ENCODE measurements around the gene MTFP1.

Gene MTFP1

DNA sequence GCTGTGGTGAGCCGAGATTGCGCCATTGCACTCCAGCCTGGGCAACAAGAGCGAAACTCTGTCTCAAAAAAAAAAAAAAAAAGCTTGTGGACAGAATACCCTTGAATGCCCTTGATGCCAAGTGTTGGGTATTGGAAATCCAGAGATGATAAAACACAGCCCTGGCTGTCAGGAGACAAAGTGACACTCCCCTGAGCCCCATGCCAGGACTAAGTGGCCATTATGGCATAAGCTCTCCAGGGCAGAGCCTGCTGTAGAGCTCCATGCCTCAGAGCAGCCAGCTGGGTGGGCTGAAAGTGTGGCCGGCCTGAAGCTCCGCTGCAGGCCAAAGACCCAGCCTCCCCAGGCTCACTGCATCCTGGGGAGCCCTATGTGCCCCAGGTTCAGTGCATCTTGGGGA is 43.2 kb upstream of the MTFP1 start:
- Histone ChIP-seq H3K9me2 (replicated peaks; ENCODE audit: insufficient read depth, low read length) (no peaks in the 10 kb centered on the region), H3K4me3 (ENCODE audit: insufficient read depth, low read length, poor library complexity, severe bottlenecking) (no peak overlapping the region), H3F3A (ENCODE audit: insufficient read depth) (no peaks in the 10 kb centered on the region), H4K20me1 (ENCODE audit: low read depth, low read length) (no peaks in the 10 kb centered on the region), H3K9me3 (ENCODE audit: insufficient read depth, low read length) (no peaks in the 10 kb centered on the region), H3K27me3 (ENCODE audit: low read length) (no peaks in the 10 kb centered on the region), H3K79me2 (ENCODE audit: insufficient read depth, low read length) (no peaks in the 10 kb centered on the region), H3K4me2 (ENCODE audit: low read depth, low read length, poor library complexity, severe bottlenecking) (no peak overlapping the region), H3K36me3 (ENCODE audit: low read length) (no peaks in the 10 kb centered on the region), H3K27ac (ENCODE audit: low read depth, low read length) (no peak overlapping the region), H3K9ac (ENCODE audit: low read length) (no peak overlapping the region), H2AFZ (ENCODE audit: low read depth, low read length, severe bottlenecking) (no peak overlapping the region)
- TF ChIP-seq EZH2phosphoT487 (conservative IDR thresholded peaks at IDR 0.05; ENCODE audit: low read length), result no peak
- TF ChIP-seq, protein P1, sequence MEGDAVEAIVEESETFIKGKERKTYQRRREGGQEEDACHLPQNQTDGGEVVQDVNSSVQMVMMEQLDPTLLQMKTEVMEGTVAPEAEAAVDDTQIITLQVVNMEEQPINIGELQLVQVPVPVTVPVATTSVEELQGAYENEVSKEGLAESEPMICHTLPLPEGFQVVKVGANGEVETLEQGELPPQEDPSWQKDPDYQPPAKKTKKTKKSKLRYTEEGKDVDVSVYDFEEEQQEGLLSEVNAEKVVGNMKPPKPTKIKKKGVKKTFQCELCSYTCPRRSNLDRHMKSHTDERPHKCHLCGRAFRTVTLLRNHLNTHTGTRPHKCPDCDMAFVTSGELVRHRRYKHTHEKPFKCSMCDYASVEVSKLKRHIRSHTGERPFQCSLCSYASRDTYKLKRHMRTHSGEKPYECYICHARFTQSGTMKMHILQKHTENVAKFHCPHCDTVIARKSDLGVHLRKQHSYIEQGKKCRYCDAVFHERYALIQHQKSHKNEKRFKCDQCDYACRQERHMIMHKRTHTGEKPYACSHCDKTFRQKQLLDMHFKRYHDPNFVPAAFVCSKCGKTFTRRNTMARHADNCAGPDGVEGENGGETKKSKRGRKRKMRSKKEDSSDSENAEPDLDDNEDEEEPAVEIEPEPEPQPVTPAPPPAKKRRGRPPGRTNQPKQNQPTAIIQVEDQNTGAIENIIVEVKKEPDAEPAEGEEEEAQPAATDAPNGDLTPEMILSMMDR (IDR thresholded peaks at IDR 0.05; ENCODE audit: insufficient read depth, low read length, poor library complexity, severe bottlenecking), result no peak

DNA sequence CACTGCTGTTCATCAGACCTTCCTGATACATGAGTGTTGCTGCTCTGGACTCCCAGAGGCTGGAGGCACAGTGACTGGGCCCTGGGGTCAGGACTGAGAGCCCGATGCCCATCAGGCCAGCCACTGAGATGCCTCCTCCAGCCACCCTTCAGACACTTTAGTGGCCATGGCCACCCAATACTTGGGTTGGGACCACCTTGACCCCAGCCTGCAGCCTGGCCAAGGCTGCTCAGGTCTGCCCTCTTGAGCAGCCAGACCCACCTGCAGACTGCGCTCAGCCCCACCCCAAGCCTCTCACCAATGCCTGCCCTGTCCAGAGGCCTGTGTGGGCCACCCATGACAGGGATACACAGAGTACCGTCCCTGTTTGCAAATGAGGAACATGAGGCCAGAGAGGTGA is 42.5 kb upstream of the MTFP1 start:
- Histone ChIP-seq H3K9me2 (replicated peaks; ENCODE audit: insufficient read depth, low read length) (no peaks in the 10 kb centered on the region), H3F3A (ENCODE audit: insufficient read depth) (no peaks in the 10 kb centered on the region), H3K79me2 (ENCODE audit: insufficient read depth, low read length) (no peaks in the 10 kb centered on the region), H3K27ac (ENCODE audit: low read depth, low read length) (no peak overlapping the region), H4K20me1 (ENCODE audit: low read depth, low read length) (no peaks in the 10 kb centered on the region), H3K4me3 (ENCODE audit: insufficient read depth, low read length, poor library complexity, severe bottlenecking) (no peak overlapping the region), H3K4me2 (ENCODE audit: low read depth, low read length, poor library complexity, severe bottlenecking) (no peak overlapping the region), H3K9ac (ENCODE audit: low read length) (no peak overlapping the region), H3K27me3 (ENCODE audit: low read length) (no peaks in the 10 kb centered on the region), H2AFZ (ENCODE audit: low read depth, low read length, severe bottlenecking) (no peak overlapping the region), H3K36me3 (ENCODE audit: low read length) (no peaks in the 10 kb centered on the region), H3K9me3 (ENCODE audit: insufficient read depth, low read length) (no peaks in the 10 kb centered on the region)
- TF ChIP-seq, protein P1 (IDR thresholded peaks at IDR 0.05; ENCODE audit: insufficient read depth, low read length, poor library complexity, severe bottlenecking), result no peak
- TF ChIP-seq EZH2phosphoT487 (conservative IDR thresholded peaks at IDR 0.05; ENCODE audit: low read length), result no peak

DNA sequence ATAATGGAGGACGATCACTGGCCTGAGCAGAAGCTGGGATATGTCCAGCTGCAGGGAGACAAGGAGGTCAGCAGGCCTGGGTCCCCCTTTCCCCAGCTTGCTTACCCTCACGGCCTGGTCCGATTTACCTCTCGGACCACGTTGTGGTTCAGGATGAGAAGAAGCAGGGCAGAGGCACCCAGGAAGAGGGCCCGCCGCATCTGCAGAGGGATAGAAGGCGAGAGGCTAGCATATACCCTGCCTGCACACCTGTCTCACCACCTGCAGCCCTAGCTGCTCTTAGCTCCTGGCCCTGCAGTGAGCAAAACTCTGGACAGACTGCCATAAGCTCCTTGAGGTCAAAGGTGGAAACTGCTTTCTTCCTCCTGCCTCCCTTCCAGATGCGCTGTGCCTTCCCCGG is 39.6 kb upstream of the MTFP1 start:
- Histone ChIP-seq H3K27ac (ENCODE audit: low read depth, low read length) (no peak overlapping the region), H4K20me1 (ENCODE audit: low read depth, low read length) (no peaks in the 10 kb centered on the region), H3K4me3 (ENCODE audit: insufficient read depth, low read length, poor library complexity, severe bottlenecking) (no peak overlapping the region), H3K4me2 (ENCODE audit: low read depth, low read length, poor library complexity, severe bottlenecking) (no peak overlapping the region), H2AFZ (ENCODE audit: low read depth, low read length, severe bottlenecking) (no peak overlapping the region), H3K79me2 (ENCODE audit: insufficient read depth, low read length) (no peaks in the 10 kb centered on the region), H3K27me3 (ENCODE audit: low read length) (no peaks in the 10 kb centered on the region), H3K9me3 (ENCODE audit: insufficient read depth, low read length) (no peaks in the 10 kb centered on the region), H3K36me3 (ENCODE audit: low read length) (no peaks in the 10 kb centered on the region), H3K9me2 (replicated peaks; ENCODE audit: insufficient read depth, low read length) (no peaks in the 10 kb centered on the region), H3K9ac (ENCODE audit: low read length) (no peak overlapping the region), H3F3A (ENCODE audit: insufficient read depth) (no peaks in the 10 kb centered on the region)
- TF ChIP-seq, protein P1 (IDR thresholded peaks at IDR 0.05; ENCODE audit: insufficient read depth, low read length, poor library complexity, severe bottlenecking), result no peak
- TF ChIP-seq EZH2phosphoT487 (conservative IDR thresholded peaks at IDR 0.05; ENCODE audit: low read length), result no peak

DNA sequence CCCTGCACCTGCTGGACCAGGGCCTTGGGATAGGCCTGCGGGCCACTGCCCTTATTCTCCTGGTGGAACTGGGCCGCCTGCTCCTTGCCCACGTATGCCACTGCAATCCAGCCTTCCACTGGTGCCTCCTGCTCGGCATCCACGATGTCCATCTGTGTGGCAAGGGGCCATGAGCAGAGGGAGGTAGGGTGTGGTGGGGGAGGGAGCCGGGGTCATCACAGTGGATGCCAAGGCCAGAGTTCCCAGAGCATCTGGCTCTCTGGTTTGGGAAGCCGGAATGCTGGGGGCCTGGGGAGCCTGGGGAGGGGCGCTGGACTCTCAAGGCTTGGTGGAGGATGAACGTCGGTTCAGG is 39.0 kb upstream of the MTFP1 start:
- Histone ChIP-seq H2AFZ (ENCODE audit: low read depth, low read length, severe bottlenecking) (no peak overlapping the region), H3K9me2 (replicated peaks; ENCODE audit: insufficient read depth, low read length) (no peaks in the 10 kb centered on the region), H3K79me2 (ENCODE audit: insufficient read depth, low read length) (no peaks in the 10 kb centered on the region), H3K36me3 (ENCODE audit: low read length) (no peaks in the 10 kb centered on the region), H3K27me3 (ENCODE audit: low read length) (no peaks in the 10 kb centered on the region), H4K20me1 (ENCODE audit: low read depth, low read length) (no peaks in the 10 kb centered on the region), H3K4me2 (ENCODE audit: low read depth, low read length, poor library complexity, severe bottlenecking) (peak overlapping the region; percentile 56), H3K27ac (ENCODE audit: low read depth, low read length) (no peak overlapping the region), H3K4me3 (ENCODE audit: insufficient read depth, low read length, poor library complexity, severe bottlenecking) (peak overlapping the region; percentile 64), H3K9ac (ENCODE audit: low read length) (peak overlapping the region; percentile 41; the same call in 1 of the 2 replicates), H3F3A (ENCODE audit: insufficient read depth) (no peaks in the 10 kb centered on the region), H3K9me3 (ENCODE audit: insufficient read depth, low read length) (no peaks in the 10 kb centered on the region)
- no peak for TF ChIP-seq EZH2phosphoT487 (conservative IDR thresholded peaks at IDR 0.05; ENCODE audit: low read length)
- TF ChIP-seq, protein P1 (IDR thresholded peaks at IDR 0.05; ENCODE audit: insufficient read depth, low read length, poor library complexity, severe bottlenecking), result no peak
